HepG2 (cell line): Measurements from ENCODE around the gene DDX24. TPM values are rescaled to one million over a fixed set of nuclear protein-coding genes. Genes with fewer than 3 reads are reported as not detected.

Source experiments
- BRCA1 ChIP-seq: sonication (generic); formaldehyde crosslinking; IDR thresholded peaks from 2 replicates; pipeline ENCODE4 v1.4.0; 2020; ENCODE audit warnings: missing genetic modification reagents
- ETV5 ChIP-seq: IDR thresholded peaks from 2 replicates; pipeline ENCODE4 v1.6.1; 2018; ENCODE audit warnings: missing biosample characterization, missing genetic modification reagents, inconsistent platforms, borderline replicate concordance
- GATA4 ChIP-seq: sonication (generic); IDR thresholded peaks from 2 replicates; pipeline ENCODE4 v1.6.1; 2016; ENCODE audit warnings: antibody characterized with exemption, low read depth, borderline replicate concordance
- HES4 ChIP-seq: sonication (generic); formaldehyde crosslinking; IDR thresholded peaks from 2 replicates; pipeline ENCODE4 v1.9.0; 2021; ENCODE audit warnings: mild to moderate bottlenecking, missing genetic modification reagents, borderline replicate concordance
- HIVEP1 ChIP-seq: sonication (generic); formaldehyde crosslinking; IDR thresholded peaks from 2 replicates; pipeline ENCODE4 v1.4.0; 2020; ENCODE audit warnings: mild to moderate bottlenecking, missing genetic modification reagents
- NFE2 ChIP-seq: sonication (generic); formaldehyde crosslinking; IDR thresholded peaks from 2 replicates; pipeline ENCODE4 v1.4.0; 2020; ENCODE audit warnings: missing genetic modification reagents
- NFYB ChIP-seq: sonication (generic); formaldehyde crosslinking; IDR thresholded peaks from 2 replicates; pipeline ENCODE4 v1.4.0; 2020; ENCODE audit warnings: missing genetic modification reagents
- NR2F6 ChIP-seq, 2 experiments: IDR thresholded peaks; 2 replicates each; pipeline ENCODE4 v1.6.1; 2016; ENCODE audit warnings: antibody characterized with exemption in 1 of 2, mild to moderate bottlenecking in 1 of 2
- RARA ChIP-seq: IDR thresholded peaks from 2 replicates; pipeline ENCODE4 v1.6.1; 2016; ENCODE audit warnings: missing genetic modification reagents, missing compliant biosample characterization
- RBM22 ChIP-seq: fragments of 200-400 bp; formaldehyde crosslinking; optimal IDR thresholded peaks from 2 replicates; pipeline ENCODE3; 2017; ENCODE audit warnings: mild to moderate bottlenecking, low read length, moderate library complexity
- RXRA ChIP-seq: sonication (generic); formaldehyde crosslinking; IDR thresholded peaks from 2 replicates; pipeline ENCODE4 v1.5.1; 2020; ENCODE audit warnings: missing genetic modification reagents
- SALL2 ChIP-seq: sonication (generic); formaldehyde crosslinking; IDR thresholded peaks from 2 replicates; pipeline ENCODE4 v1.8.1; 2023; ENCODE audit warnings: mild to moderate bottlenecking, missing genetic modification reagents, inconsistent platforms
- SIX4 ChIP-seq: sonication (generic); formaldehyde crosslinking; IDR thresholded peaks from 2 replicates; pipeline ENCODE4 v1.4.0; 2020; ENCODE audit warnings: missing genetic modification reagents
- ZFP90 ChIP-seq: sonication (generic); formaldehyde crosslinking; IDR thresholded peaks from 2 replicates; pipeline ENCODE4 v1.8.0; 2022; ENCODE audit warnings: missing genetic modification reagents, mild to moderate bottlenecking, inconsistent platforms, borderline replicate concordance
- ZMYM3 ChIP-seq: sonication (generic); formaldehyde crosslinking; IDR thresholded peaks from 2 replicates; pipeline ENCODE4 v1.5.1; 2020; ENCODE audit warnings: mild to moderate bottlenecking, missing genetic modification reagents
- ZNF160 ChIP-seq: sonication (generic); formaldehyde crosslinking; IDR thresholded peaks from 2 replicates; pipeline ENCODE4 v1.8.0; 2022; ENCODE audit warnings: mild to moderate bottlenecking, inconsistent platforms, missing genetic modification reagents
- ZNF329 ChIP-seq: sonication (generic); formaldehyde crosslinking; IDR thresholded peaks from 2 replicates; pipeline ENCODE4 v1.9.0; 2021; ENCODE audit warnings: low read depth, mild to moderate bottlenecking, missing genetic modification reagents
- ZNF350 ChIP-seq: sonication (generic); formaldehyde crosslinking; IDR thresholded peaks from 2 replicates; pipeline ENCODE4 v1.4.0; 2020; ENCODE audit warnings: mild to moderate bottlenecking, low read depth, missing genetic modification reagents, borderline replicate concordance
- ZNF44 ChIP-seq: sonication (generic); formaldehyde crosslinking; IDR thresholded peaks from 2 replicates; pipeline ENCODE4 v1.5.1; 2020; ENCODE audit warnings: mild to moderate bottlenecking, missing genetic modification reagents
- ZSCAN20 ChIP-seq: sonication (generic); formaldehyde crosslinking; IDR thresholded peaks from 2 replicates; pipeline ENCODE4 v1.4.0; 2020; ENCODE audit warnings: missing genetic modification reagents, mild to moderate bottlenecking, borderline replicate concordance
- polyA plus RNA-seq, 8 experiments: library from polyadenylated mRNA; depleted of rRNA in 3 of 8; stranded (reverse) in 7 of 8; unstranded in 1 of 8; fragments of >200 nt; fragmentation: Illumina TruSeq in 4 of 8; extraction: Trizol in 4 of 8; gene quantifications; 2 replicates each; pipeline versions ENCODE4 v1.2.1 to v1.2.3, GENCODE V29; 2011 to 2016; ENCODE audit warnings: low read depth in 4 of 8, missing spikeins in 1 of 8, mixed read lengths in 1 of 8; ENCODE audit not compliant: insufficient read depth in 1 of 8
- total RNA-seq, 5 experiments: library from RNA; depleted of rRNA; stranded (reverse); fragments of >200 nt; fragmentation: Illumina TruSeq; extraction: Trizol; gene quantifications; 2 replicates each; pipeline ENCODE4 v1.2.3, GENCODE V29; 2016; ENCODE audit warnings: low read depth in 1 of 5
- TF ChIP-seq, protein P1 (sequence below): sonication (generic); formaldehyde crosslinking; IDR thresholded peaks from 2 replicates; pipeline ENCODE4 v1.5.1; 2020; ENCODE audit warnings: mild to moderate bottlenecking, missing genetic modification reagents, moderate library complexity
- TF ChIP-seq, protein P2 (sequence below): sonication (generic); formaldehyde crosslinking; IDR thresholded peaks from 2 replicates; pipeline ENCODE4 v1.8.0; 2022; ENCODE audit warnings: missing genetic modification reagents, mild to moderate bottlenecking, borderline replicate concordance
- TF ChIP-seq, protein P3 (sequence below): sonication (generic); formaldehyde crosslinking; IDR thresholded peaks from 2 replicates; pipeline ENCODE4 v1.8.1; 2022; ENCODE audit warnings: mild to moderate bottlenecking, missing genetic modification reagents

DDX24 gene
- total and polyA plus RNA-seq, 2 of the 13 experiments (the other 11 are each of a cell fraction or from before 2014, with no cell fraction given): 67.3 to 149 TPM

DNA sequence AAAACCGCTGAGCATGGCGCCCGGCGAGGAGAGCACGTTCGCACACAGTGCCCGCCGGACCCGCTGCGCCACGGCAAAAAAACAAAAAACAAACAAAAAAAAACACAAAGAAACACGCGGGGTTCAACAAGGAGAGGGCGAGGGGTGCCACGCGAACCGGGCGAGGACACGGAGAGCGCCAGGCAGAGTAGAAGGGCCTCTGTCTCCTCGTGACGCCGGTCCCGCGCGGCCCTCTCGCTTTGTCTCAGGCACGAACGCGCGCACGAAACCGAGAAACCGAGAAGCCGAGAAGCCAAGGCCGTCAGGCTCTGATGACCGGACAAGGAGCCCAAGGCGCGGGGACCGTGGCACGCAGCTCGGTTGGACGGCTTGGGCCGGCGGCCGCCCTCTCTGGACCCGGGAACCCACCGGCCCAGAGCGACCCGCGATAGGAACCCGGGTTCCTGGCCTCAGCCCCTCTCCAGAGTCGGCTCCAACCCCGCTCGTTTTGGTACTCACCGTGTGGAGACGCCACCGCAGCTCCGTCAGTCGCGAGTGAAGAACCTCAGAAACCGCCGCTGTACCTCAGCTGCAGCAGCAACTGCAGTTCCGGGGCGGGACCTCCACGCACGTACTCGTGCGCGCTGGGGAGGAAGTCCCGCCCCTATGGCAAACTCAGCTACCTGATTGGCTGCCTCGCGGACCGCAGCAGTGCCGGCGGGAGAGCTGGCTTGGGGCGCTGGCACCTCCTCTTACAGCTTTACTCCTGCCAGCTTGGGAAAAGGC, at the start of gene DDX24, which contains the start of gene IFI27L1 (continued):
- TF ChIP-seq NFE2 (CRISPR knock-in tag) (no peak), ZNF160 (CRISPR knock-in tag) (no peak), NR2F6 (IDR thresholded peaks at IDR 0.05) (no peak), NR2F6 (CRISPR knock-in tag; IDR thresholded peaks at IDR 0.05) (no peak), HES4 (CRISPR knock-in tag) (0 out of 2 replicates have a peak, but pooled peaks have one; percentile 43), ZFP90 (peak; percentile 33; the same call in 1 of the 2 replicates), SIX4 (no peak), ZNF44 (CRISPR knock-in tag) (no peak), ZSCAN20 (CRISPR knock-in tag) (no peak), RBM22 (no peak), ZNF350 (CRISPR knock-in tag) (peak; percentile 47; the same call in 1 of the 2 replicates), ZMYM3 (CRISPR knock-in tag) (no peak), ZNF329 (no peak), HIVEP1 (CRISPR knock-in tag) (no peak), NFYB (peak; percentile 93), BRCA1 (no peak), SALL2 (no peak), ETV5 (CRISPR knock-in tag) (peak; percentile 66; the same call in 1 of the 2 replicates), RXRA (CRISPR knock-in tag) (no peak; the same call in 1 of the 2 replicates), GATA4 (peak; percentile 53; the same call in 1 of the 2 replicates), RARA (CRISPR knock-in tag) (no peak)
- TF ChIP-seq, protein P1, sequence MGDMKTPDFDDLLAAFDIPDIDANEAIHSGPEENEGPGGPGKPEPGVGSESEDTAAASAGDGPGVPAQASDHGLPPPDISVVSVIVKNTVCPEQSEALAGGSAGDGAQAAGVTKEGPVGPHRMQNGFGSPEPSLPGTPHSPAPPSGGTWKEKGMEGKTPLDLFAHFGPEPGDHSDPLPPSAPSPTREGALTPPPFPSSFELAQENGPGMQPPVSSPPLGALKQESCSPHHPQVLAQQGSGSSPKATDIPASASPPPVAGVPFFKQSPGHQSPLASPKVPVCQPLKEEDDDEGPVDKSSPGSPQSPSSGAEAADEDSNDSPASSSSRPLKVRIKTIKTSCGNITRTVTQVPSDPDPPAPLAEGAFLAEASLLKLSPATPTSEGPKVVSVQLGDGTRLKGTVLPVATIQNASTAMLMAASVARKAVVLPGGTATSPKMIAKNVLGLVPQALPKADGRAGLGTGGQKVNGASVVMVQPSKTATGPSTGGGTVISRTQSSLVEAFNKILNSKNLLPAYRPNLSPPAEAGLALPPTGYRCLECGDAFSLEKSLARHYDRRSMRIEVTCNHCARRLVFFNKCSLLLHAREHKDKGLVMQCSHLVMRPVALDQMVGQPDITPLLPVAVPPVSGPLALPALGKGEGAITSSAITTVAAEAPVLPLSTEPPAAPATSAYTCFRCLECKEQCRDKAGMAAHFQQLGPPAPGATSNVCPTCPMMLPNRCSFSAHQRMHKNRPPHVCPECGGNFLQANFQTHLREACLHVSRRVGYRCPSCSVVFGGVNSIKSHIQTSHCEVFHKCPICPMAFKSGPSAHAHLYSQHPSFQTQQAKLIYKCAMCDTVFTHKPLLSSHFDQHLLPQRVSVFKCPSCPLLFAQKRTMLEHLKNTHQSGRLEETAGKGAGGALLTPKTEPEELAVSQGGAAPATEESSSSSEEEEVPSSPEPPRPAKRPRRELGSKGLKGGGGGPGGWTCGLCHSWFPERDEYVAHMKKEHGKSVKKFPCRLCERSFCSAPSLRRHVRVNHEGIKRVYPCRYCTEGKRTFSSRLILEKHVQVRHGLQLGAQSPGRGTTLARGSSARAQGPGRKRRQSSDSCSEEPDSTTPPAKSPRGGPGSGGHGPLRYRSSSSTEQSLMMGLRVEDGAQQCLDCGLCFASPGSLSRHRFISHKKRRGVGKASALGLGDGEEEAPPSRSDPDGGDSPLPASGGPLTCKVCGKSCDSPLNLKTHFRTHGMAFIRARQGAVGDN (CRISPR knock-in tag): peak; percentile 86
- TF ChIP-seq, protein P2, sequence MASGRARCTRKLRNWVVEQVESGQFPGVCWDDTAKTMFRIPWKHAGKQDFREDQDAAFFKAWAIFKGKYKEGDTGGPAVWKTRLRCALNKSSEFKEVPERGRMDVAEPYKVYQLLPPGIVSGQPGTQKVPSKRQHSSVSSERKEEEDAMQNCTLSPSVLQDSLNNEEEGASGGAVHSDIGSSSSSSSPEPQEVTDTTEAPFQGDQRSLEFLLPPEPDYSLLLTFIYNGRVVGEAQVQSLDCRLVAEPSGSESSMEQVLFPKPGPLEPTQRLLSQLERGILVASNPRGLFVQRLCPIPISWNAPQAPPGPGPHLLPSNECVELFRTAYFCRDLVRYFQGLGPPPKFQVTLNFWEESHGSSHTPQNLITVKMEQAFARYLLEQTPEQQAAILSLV (CRISPR knock-in tag): peak; percentile 66; the same call in 1 of the 2 replicates
- TF ChIP-seq, protein P3, sequence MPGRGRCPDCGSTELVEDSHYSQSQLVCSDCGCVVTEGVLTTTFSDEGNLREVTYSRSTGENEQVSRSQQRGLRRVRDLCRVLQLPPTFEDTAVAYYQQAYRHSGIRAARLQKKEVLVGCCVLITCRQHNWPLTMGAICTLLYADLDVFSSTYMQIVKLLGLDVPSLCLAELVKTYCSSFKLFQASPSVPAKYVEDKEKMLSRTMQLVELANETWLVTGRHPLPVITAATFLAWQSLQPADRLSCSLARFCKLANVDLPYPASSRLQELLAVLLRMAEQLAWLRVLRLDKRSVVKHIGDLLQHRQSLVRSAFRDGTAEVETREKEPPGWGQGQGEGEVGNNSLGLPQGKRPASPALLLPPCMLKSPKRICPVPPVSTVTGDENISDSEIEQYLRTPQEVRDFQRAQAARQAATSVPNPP (CRISPR knock-in tag): no peak
